ENCODE data around the gene NELFE. TPM values are rescaled to one million over a fixed set of nuclear protein-coding genes. Genes with fewer than 3 reads are reported as not detected.

The NELFE gene
- total and polyA plus RNA-seq, 2 of the 13 experiments (the other 11 are each of a cell fraction or from before 2014, with no cell fraction given): 51.3 to 69.8 TPM

- TF ChIP-seq ZNF691 (CRISPR knock-in tag; IDR thresholded peaks at IDR 0.05; ENCODE audit: borderline replicate concordance, low read depth) (peak; percentile 76; the same call in 1 of the 2 replicates), ZNF609 (CRISPR knock-in tag; IDR thresholded peaks at IDR 0.05; ENCODE audit: borderline replicate concordance) (peak; percentile 74), ERF (CRISPR knock-in tag; IDR thresholded peaks at IDR 0.05) (peak; percentile 89), FOXK1 (CRISPR knock-in tag; IDR thresholded peaks at IDR 0.05; ENCODE audit: borderline replicate concordance, low read depth) (peak; percentile 88), MLX (CRISPR knock-in tag; IDR thresholded peaks at IDR 0.05) (peak; percentile 64), GABPA (IDR thresholded peaks at IDR 0.05; ENCODE audit: low read depth, low read length) (no peak), GABPA (CRISPR knock-in tag; IDR thresholded peaks at IDR 0.05; ENCODE audit: low read depth) (peak; percentile 76), HHEX (CRISPR knock-in tag; IDR thresholded peaks at IDR 0.05) (peak; percentile 58; the same call in 1 of the 2 replicates), TBL1XR1 (IDR thresholded peaks at IDR 0.05; ENCODE audit: borderline replicate concordance, low read length, partially characterized antibody) (peak; percentile 91), ZNF710 (CRISPR knock-in tag; IDR thresholded peaks at IDR 0.05; ENCODE audit: borderline replicate concordance) (peak; percentile 40; the same call in 1 of the 2 replicates), RCOR2 (CRISPR knock-in tag; IDR thresholded peaks at IDR 0.05) (peak; percentile 93), ZNF746 (CRISPR knock-in tag; IDR thresholded peaks at IDR 0.05) (peak; percentile 88; the same call in 1 of the 2 replicates)
These were observed 13.0 kb downstream of the NELFE start, which contains the start of gene CFB (continued) for GRCh38 chr6:31945507-31946369.
